ENCODE results near the gene LRR1.
A peak's percentile ranks its signal among the peaks of the same experiment; 100 is the strongest.

LRR1 gene

GRCh38 chr14:49559979-49560768 is 38.6 kb upstream of the LRR1 start:
- TF ChIP-seq EZH2 (IDR thresholded peaks at IDR 0.05) = no peak
- no peak for TF ChIP-seq FOXP2 (optimal IDR thresholded peaks at IDR 0.05; ENCODE audit: control extremely low read depth, extremely low read length, insufficient read depth)
- no peak for TF ChIP-seq POLR2AphosphoS5 (IDR thresholded peaks at IDR 0.05; ENCODE audit: borderline replicate concordance, low read depth, low read length)
- H3K36me3 ChIP-seq (ENCODE audit: insufficient read depth, low read length) = no peaks in the 10 kb centered on the region
- no peak for DNase-seq (ENCODE audit: low read depth, low spot score)
- H3K9ac ChIP-seq (ENCODE audit: insufficient read length) = no peak overlapping the region
- no peaks in the 10 kb centered on the region for H3K9me3 ChIP-seq (ENCODE audit: low read depth, low read length)
- no peak overlapping the region for H3K4me3 ChIP-seq
- H3K27ac ChIP-seq = no peak overlapping the region

- Histone ChIP-seq H3K27ac (no peak overlapping the region), H3K4me3 (no peak overlapping the region), H3K36me3 (ENCODE audit: insufficient read depth, low read length) (no peaks in the 10 kb centered on the region), H3K9ac (ENCODE audit: insufficient read length) (no peak overlapping the region), H3K9me3 (ENCODE audit: low read depth, low read length) (no peaks in the 10 kb centered on the region)
- DNase-seq (ENCODE audit: low read depth, low spot score) = no peak
- TF ChIP-seq FOXP2 (optimal IDR thresholded peaks at IDR 0.05; ENCODE audit: control extremely low read depth, extremely low read length, insufficient read depth) = no peak
- no peak for TF ChIP-seq EZH2 (IDR thresholded peaks at IDR 0.05)
- no peak for TF ChIP-seq POLR2AphosphoS5 (IDR thresholded peaks at IDR 0.05; ENCODE audit: borderline replicate concordance, low read depth, low read length)
Observed at GRCh38 chr14:49566714-49567113, 32.0 kb upstream of the LRR1 start.

GRCh38 chr14:49569281-49569680 is 29.5 kb upstream of the LRR1 start:
- peaks cover 7% of the 10 kb centered on the region for H3K36me3 ChIP-seq (ENCODE audit: insufficient read depth, low read length)
- no peak for DNase-seq (ENCODE audit: low read depth, low spot score)
- no peak overlapping the region for H3K27ac ChIP-seq
- TF ChIP-seq EZH2 (IDR thresholded peaks at IDR 0.05) (no peak), POLR2AphosphoS5 (IDR thresholded peaks at IDR 0.05; ENCODE audit: borderline replicate concordance, low read depth, low read length) (no peak), FOXP2 (optimal IDR thresholded peaks at IDR 0.05; ENCODE audit: control extremely low read depth, extremely low read length, insufficient read depth) (no peak)
- no peak overlapping the region for H3K4me3 ChIP-seq
- no peaks in the 10 kb centered on the region for H3K9me3 ChIP-seq (ENCODE audit: low read depth, low read length)
- H3K9ac ChIP-seq (ENCODE audit: insufficient read length) = no peak overlapping the region

GRCh38 chr14:49574038-49574437 is 24.7 kb upstream of the LRR1 start:
- H3K4me3 ChIP-seq = no peak overlapping the region
- DNase-seq (ENCODE audit: low read depth, low spot score) = no peak
- H3K27ac ChIP-seq = peak overlapping the region; percentile 35; the same call in 1 of the 2 replicates
- no peak overlapping the region for H3K9ac ChIP-seq (ENCODE audit: insufficient read length)
- H3K36me3 ChIP-seq (ENCODE audit: insufficient read depth, low read length) = peaks cover 48% of the 10 kb centered on the region
- H3K9me3 ChIP-seq (ENCODE audit: low read depth, low read length) = no peaks in the 10 kb centered on the region
- TF ChIP-seq POLR2AphosphoS5 (IDR thresholded peaks at IDR 0.05; ENCODE audit: borderline replicate concordance, low read depth, low read length) (no peak), EZH2 (IDR thresholded peaks at IDR 0.05) (no peak), FOXP2 (optimal IDR thresholded peaks at IDR 0.05; ENCODE audit: control extremely low read depth, extremely low read length, insufficient read depth) (no peak)

- Histone ChIP-seq H3K4me3 (no peak overlapping the region), H3K27ac (0 out of 2 replicates have a peak overlapping the region, but pooled peaks have one; percentile 5), H3K9me3 (ENCODE audit: low read depth, low read length) (no peaks in the 10 kb centered on the region), H3K36me3 (ENCODE audit: insufficient read depth, low read length) (peaks cover 76% of the 10 kb centered on the region), H3K9ac (ENCODE audit: insufficient read length) (no peak overlapping the region)
- DNase-seq (ENCODE audit: low read depth, low spot score) = no peak
- no peak for TF ChIP-seq POLR2AphosphoS5 (IDR thresholded peaks at IDR 0.05; ENCODE audit: borderline replicate concordance, low read depth, low read length)
Observed at GRCh38 chr14:49578141-49578540, 20.6 kb upstream of the LRR1 start.

- DNase-seq (ENCODE audit: low read depth, low spot score) = no peak
- no peak overlapping the region for H3K4me3 ChIP-seq
- H3K36me3 ChIP-seq (ENCODE audit: insufficient read depth, low read length) = peaks cover 82% of the 10 kb centered on the region
- no peaks in the 10 kb centered on the region for H3K9me3 ChIP-seq (ENCODE audit: low read depth, low read length)
- H3K9ac ChIP-seq (ENCODE audit: insufficient read length) = no peak overlapping the region
- peak overlapping the region; percentile 54 for H3K27ac ChIP-seq
- TF ChIP-seq POLR2AphosphoS5 (IDR thresholded peaks at IDR 0.05; ENCODE audit: borderline replicate concordance, low read depth, low read length) = no peak
- TF ChIP-seq FOXP2 (optimal IDR thresholded peaks at IDR 0.05; ENCODE audit: control extremely low read depth, extremely low read length, insufficient read depth) = no peak
- TF ChIP-seq EZH2 (IDR thresholded peaks at IDR 0.05) = no peak
Observed at GRCh38 chr14:49579841-49580240, 18.9 kb upstream of the LRR1 start.

GRCh38 chr14:49581209-49582112 is 17.3 kb upstream of the LRR1 start:
- Histone ChIP-seq H3K27ac (peak overlapping the region; percentile 12; the same call in 1 of the 2 replicates), H3K4me3 (no peak overlapping the region), H3K9ac (ENCODE audit: insufficient read length) (no peak overlapping the region), H3K9me3 (ENCODE audit: low read depth, low read length) (no peaks in the 10 kb centered on the region), H3K36me3 (ENCODE audit: insufficient read depth, low read length) (peaks cover 78% of the 10 kb centered on the region)
- no peak for TF ChIP-seq FOXP2 (optimal IDR thresholded peaks at IDR 0.05; ENCODE audit: control extremely low read depth, extremely low read length, insufficient read depth)
- peak; percentile 49; the same call in 1 of the 2 replicates for TF ChIP-seq POLR2AphosphoS5 (IDR thresholded peaks at IDR 0.05; ENCODE audit: borderline replicate concordance, low read depth, low read length)
- DNase-seq (ENCODE audit: low read depth, low spot score) = no peak

Data from SK-N-MC (cell line).